GM12801 (cell line): ENCODE data around the gene TTYH2.

Source experiments
- TF ChIP-seq, protein P1 (sequence below): IDR thresholded peaks from one replicate; pipeline ENCODE4 v1.5.1; 2011; ENCODE audit warnings: control low read depth; ENCODE audit not compliant: insufficient read length; ENCODE audit errors: extremely low read depth

TTYH2 gene

GRCh38 chr17:74224959-74225725 is 11.8 kb downstream of the TTYH2 start:
- TF ChIP-seq, protein P1, sequence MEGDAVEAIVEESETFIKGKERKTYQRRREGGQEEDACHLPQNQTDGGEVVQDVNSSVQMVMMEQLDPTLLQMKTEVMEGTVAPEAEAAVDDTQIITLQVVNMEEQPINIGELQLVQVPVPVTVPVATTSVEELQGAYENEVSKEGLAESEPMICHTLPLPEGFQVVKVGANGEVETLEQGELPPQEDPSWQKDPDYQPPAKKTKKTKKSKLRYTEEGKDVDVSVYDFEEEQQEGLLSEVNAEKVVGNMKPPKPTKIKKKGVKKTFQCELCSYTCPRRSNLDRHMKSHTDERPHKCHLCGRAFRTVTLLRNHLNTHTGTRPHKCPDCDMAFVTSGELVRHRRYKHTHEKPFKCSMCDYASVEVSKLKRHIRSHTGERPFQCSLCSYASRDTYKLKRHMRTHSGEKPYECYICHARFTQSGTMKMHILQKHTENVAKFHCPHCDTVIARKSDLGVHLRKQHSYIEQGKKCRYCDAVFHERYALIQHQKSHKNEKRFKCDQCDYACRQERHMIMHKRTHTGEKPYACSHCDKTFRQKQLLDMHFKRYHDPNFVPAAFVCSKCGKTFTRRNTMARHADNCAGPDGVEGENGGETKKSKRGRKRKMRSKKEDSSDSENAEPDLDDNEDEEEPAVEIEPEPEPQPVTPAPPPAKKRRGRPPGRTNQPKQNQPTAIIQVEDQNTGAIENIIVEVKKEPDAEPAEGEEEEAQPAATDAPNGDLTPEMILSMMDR: no peak

GRCh38 chr17:74226252-74226651 is 12.9 kb downstream of the TTYH2 start:
- TF ChIP-seq, protein P1: no peak

DNA sequence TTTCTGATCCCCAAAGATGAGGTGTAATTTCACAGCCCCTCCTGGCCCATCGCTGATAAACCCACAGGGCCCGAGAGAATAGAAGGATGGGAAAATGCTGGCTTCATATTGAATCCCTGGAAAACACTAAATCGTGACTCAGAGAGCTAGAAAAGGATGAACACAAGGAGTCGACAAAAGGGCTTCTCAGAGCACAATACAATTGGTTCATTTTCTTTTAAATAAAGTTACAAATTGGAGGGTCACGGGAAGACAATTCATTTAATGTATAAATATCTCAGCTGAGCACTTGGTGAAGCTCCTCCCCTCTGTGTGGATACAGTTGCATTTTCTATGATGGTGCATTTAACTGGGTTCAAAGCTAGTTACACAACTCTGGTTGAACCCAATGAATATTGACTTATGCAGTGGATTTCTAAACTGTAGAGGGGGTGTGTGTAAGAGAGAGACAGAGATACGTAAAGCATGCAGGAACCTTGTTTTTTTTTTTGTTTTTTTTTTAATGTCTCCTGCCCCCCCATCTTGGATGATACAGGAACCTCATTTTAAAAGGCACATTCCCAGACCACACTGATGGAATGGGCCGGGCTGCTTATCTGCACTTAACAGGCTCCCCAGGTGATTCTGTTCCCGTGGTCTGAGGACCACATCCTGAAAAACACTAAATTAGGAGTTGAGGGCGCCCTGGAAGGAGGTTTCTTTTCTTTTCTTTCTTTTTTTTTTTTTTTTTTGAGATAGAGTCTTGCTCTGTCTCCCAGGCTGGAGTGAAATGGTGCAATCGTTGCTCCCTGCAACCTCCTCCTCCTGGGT is 14.1 kb downstream of the TTYH2 start:
- TF ChIP-seq, protein P1: no peak

GRCh38 chr17:74228306-74228978 is 15.1 kb downstream of the TTYH2 start:
- TF ChIP-seq, protein P1: no peak

DNA sequence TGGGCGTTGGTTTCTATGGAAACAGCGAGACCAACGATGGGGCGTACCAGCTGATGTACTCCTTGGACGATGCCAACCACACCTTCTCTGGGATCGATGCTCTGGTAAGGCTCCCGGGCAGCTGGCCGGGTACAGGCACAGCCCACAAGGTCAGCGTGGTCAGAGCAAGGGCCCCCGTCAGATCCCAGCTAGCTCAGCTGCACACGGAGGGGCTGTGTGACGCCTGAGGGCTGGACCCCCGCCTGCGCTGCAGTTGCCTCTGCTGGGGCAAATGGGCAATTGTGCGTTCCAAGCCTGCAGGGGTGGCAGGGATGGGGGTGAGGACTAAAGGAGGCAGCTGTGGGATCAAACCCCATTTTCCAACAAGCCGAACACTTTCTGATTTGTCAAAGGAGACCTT is 17.5 kb downstream of the TTYH2 start:
- TF ChIP-seq, protein P1: no peak

DNA sequence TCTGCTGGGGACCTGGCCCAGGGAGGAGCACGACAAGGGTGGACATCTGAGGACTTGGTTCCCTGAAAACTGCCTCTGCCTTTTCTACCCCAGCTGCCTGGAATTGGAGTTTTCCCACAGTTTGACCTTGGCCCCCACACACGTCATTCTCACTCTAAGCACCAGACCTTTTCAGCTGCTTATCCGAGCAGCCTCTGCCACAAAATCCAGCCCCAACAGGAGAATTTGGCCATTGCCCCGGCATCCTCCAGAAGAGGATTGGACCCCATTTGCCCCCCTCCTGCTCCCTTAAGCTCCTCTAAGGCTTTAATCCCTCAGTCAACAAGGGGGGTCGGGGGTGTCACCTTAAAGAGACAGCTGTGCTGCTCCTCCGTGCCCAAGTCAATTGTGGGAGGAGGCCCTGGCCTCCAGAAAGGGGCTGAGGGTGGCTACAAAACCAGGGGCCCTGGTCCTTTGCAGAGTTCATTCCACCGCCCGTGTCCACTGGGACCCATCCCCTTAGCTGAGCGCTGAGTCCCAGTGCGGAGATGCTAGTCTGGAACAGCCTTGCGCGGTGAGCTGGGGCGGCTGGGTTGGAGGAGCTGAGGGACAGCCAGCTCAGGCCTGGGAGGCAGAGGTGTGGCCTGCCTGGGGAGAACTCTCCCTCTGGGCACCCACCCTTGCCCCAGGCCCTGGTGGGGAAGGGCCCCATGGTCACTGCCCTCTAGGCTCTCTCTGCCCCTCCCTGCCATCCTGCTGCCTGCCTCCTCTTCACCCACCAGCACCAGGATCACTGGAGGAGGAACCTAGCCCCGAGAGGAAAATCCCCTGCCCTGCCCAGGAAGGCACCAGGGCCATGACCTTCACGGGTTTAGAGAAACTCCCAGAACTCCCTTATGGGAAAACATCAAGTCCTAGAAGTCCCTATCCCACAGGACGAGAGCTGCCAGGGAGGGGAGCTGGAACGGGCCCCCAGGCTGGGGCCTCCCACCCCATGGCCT is 18.8 kb downstream of the TTYH2 start:
- TF ChIP-seq, protein P1: no peak
